Stimulated activated CD8-positive, alpha-beta memory T cell treated with anti-CD3 and anti-CD28 coated beads, Interleukin-7, amount 100 ng/mL, for 48 hours (primary cell): ENCODE data around the gene SLC31A1.
"Not testable (repeated sequence)": the region's sequence is repeated elsewhere in the genome, so short reads cannot be mapped to it uniquely, and the experiment has no call there.

ENCODE experiments used
- DNase-seq, 2 donors: peaks; one replicate each; pipeline ENCODE4 v3.0.0-alpha.2; 2020; ENCODE audit warnings: low read depth in 1 of 2; ENCODE audit errors: extremely low read depth in 1 of 2

SLC31A1 gene

GRCh38 chr9:113258282-113258681, 36.9 kb downstream of the SLC31A1 start:
- DNase-seq: no peak

DNA sequence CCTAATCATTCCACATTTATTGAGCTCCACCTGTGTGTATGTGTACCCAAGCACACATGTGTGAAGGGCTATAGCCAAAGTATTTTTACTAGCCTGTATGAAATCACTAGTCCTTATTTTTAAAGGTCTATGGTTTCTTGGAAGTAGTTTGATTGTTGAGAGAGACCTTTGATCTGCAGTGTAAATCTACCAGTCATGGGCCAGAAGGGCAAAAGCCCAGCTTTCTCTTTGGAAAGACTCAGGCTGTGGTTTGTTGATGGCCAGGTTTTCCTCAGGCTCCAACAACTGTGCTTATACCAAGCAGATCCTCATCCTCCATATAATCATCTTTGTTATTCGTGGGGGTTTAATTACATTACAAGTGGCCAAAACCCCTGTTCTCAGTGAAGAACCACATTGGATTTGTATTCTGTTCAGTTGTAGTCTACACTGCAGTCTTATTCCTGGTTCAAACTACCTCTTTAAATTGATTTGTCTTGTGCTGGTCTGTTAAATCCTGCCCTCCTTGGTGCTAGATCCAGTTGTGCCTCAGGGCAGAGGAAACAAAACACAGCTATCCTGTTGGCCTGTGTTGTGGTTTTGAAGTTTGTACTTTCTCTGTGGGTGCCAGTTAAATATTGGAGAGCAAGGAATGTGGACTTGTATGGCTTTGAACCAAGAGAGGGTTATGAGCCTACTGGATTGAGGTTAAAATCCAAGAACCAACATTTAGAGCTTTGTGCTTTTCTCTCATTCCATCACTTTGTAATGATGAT, 40.8 kb downstream of the SLC31A1 start:
- DNase-seq: no peak

DNA sequence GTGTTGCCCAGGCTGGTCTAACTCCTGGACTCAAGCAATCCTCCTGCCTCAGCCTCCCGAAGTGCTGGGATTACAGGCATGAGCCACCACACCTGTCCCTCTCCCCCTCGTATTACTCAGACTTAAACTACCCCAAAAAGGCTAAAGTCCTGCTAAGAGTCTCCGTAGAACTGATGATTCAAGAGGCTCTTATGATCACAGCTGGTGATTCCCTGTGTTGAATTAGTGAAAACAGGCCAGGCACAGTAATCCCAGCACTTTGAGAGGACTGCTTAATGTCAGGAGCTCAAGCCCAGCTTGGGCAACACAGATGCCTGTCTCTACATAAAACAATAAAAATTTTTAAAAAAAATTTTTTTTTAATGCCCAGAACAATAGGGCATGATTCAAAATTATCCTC, 44.8 kb downstream of the SLC31A1 start:
- DNase-seq: no peak

DNA sequence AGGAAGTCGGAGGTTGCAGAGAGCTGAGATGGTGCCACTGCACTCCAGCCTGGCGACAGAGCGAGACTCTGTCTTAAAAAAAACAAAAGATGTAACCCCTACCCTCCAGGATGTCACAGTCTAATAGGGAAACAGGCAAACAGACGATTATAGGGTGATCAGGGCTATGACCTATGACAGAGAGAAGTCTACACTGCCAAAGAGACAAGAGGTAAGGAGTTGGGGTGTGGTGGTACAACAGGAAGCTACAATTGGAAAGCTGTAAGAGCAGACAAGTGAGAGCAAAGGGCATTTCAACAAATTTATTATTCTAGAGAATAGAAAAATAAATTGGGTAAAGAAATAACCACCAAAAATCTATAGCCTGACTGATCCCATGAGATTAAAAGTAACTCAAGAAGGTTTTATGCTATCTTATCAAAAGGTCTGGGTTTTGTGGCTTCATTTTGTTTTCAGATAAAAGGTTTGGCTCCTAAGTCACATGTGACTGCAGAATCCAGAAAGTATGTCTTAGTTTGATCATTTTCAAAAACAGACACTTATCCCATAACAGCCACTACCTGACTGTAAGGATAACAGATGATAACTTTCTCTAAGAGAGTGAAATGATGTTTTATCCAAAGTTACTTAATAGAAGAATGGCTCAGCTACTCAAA, 46.7 kb downstream of the SLC31A1 start:
- no peak for DNase-seq

DNA sequence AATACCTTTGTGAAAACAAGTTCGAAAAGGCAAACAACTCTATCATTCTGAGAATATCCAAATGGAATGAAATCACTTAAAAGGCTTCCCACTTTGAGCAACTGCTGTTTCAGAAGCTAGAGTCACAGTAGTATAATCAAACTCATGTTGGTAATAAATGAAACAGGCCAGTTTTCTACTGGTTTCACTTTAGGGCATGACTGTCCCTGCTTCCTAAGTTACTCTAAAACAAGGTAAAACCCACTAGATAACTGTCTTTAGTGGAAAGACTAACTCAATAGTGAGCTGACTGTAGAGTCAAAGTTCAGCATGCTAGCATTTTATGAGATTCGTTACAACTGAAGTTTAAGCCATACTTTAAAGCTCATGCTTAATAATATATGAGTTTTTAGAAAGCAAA, 48.0 kb downstream of the SLC31A1 start:
- no peak for DNase-seq

DNA sequence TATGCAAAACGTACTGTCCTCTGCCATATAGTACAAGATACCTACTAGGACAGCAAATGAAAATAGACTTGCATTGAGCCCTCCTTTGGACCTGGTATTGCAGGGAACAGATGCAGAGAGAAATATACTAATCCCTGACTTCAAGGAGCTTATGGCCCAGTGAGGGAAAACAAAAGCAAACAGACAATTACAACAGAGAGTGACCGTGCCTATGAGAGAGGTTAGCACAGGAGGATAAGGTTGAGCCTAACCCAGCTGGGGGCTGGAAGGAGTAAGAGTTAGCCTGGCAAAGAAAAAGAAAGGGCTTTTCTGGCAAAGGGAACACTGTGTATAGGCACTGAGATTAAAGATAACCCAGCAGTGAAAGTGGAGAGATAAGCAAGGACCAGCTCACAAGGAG, 48.5 kb downstream of the SLC31A1 start:
- DNase-seq: no peak

DNA sequence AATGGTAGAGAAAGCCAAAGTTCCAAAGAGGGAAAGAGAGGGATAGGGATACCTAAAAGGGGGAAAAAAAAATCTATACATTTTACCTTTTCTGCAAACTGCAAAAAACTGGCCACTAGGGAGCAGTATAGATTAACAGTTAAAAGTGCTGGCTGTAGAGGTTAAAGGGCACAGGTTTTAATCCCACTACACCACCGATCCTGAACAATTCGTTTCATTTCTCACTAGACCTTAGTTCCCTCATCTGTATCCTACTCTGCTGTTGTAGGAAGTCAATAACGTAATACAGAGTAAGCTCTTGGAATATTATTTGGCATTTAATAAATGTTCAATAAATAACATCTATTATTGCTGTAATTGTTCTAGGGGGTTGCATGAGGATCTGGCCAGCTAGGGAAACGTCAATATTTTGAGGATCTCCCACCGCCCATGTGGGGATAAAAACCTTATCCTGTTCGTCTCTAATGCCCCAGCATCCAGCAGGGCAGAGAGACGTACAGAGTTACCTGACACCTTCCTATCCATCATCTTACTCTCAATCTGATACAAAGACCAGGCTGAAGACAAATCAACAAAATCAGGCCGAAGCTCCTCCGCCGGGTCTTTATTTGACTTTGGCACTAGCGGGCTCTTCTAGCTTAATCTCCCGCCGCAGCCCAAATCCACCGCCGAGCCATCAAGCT, 53.3 kb downstream of the SLC31A1 start:
- no peak for DNase-seq

DNA sequence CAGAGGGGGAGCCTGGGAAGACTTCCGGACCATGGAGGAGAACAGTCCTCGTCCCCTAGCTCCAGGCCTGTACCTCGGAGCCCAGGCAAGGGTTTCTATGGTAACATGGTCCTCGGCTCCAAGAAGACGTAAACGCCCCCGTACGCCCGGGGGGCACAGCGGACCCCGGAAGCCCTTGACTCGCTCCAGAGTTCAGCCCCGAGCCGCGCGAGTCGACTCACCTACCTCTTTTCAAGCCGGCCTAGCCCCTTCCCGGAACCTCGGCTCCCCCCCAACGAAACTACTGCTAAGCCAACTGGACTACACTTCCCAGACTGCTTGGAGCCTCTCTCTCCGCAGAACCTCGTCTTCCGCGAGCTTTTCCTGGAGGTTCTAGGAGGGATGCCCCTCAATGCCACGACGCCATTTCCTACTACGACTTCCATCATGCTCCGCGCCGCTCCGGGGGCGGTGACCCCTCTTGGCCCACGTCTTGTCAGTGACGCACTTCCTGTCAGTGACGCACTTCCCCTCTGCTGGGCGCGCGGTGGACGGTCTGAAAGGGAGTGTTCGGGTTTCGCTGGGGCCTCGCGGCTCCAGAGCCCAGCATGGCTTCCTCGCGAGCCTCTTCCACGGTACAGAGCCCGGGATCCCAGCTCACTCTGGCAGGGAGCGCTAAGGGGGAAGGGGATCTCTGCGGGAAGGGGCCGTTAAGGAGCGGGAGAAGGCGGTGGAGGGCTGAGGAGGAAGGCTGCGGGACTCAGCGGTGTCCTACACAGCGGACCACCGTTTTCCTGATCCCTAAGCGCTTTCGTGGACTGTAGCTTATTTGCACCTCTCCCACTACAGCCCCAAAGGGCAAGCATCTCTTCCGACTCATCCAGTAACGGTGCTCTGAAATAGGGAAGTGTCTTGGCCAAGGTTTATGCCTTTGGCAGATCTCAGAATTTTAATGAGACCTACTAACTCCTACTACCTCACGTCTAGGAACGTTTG, 54.1 kb downstream of the SLC31A1 start, which contains the start of the genes CDC26 and PRPF4:
CDC26 (minus strand) TSS at position 416 of the 975 bp plus-strand sequence. CDS start 3,065 bp downstream, outside the sequence.
PRPF4 (plus strand) TSS at position 502 of the 975 bp plus-strand sequence; CDS start at position 588, 86 bp downstream.
- DNase-seq: peak; percentile 91 to 94

DNA sequence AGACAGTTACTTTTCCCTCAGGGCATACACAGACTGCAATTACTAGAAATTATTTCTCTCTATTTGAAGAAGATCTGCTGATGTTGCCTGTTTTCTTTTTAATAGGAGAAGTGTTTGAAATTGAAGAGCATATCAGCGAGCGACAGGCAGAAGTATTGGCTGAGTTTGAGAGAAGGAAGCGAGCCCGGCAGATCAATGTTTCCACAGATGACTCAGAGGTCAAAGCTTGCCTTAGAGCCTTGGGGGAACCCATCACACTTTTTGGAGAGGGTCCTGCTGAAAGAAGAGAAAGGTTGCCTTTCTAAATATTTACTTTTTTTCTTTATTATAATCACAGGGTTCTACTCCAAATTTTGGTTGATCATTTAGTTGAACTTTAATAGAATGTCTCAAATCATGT, 57.5 kb downstream of the SLC31A1 start:
- no peak for DNase-seq

DNA sequence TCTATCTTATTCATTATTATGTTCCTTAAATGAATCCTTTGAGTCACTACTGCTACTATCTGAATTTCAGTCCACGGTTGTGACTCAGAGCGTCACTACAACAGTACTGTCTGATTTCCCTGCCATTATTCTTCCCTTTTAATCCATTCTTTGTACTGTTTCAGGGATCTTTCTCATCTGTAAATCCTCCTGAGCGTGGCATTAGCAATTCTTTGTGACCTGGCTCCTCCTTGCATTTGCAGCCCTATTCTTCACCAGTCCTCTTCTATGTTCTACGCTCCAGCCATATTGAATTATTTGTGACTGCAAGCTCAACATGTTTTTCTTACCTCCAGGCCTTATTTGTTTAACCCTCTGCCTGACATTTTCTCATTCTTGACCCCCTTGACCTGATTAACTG, 60.0 kb downstream of the SLC31A1 start:
- no peak for DNase-seq

DNA sequence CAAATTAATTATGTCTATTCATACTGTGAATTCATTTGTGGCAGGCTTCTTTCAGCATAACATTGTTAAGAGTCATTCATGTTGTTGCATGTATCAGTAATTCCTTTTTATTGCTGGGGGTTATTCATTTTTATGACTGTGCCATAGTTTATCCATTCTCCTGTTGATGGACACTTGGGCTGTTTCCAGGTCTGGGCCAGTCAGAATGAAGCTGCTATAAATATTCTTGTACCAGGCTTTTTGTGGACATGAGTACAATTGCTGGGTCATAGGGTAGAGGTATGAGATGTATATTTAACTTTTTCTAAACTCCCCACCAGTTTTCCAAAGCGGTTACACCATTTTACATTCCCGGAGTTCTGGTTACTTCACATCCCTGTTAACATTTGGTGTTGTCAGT, 67.7 kb downstream of the SLC31A1 start:
- DNase-seq: no peak

DNA sequence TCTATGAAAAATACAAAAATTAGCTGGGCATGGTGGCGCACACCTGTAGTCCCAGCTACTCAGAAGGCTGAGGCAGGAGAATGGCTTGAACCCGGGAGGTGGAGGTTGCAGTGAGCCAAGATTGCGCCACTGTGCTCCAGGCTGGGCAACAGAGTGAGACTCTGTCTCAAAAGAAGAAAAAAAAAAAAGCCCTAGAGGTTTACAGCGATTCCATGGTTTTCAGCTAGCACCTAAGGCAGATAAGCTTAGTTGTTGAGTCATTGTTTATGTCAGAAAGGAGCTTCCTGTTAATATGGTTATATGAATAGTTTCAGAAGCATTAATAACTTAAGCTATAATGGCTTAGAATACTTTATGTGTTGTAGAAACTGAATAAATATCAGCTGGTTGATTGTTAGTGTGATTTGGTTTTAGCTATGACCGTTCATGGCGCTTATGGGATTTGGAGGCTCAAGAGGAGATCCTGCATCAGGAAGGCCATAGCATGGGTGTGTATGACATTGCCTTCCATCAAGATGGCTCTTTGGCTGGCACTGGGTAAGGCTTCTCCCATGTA, 68.8 kb downstream of the SLC31A1 start:
- no peak for DNase-seq

DNA sequence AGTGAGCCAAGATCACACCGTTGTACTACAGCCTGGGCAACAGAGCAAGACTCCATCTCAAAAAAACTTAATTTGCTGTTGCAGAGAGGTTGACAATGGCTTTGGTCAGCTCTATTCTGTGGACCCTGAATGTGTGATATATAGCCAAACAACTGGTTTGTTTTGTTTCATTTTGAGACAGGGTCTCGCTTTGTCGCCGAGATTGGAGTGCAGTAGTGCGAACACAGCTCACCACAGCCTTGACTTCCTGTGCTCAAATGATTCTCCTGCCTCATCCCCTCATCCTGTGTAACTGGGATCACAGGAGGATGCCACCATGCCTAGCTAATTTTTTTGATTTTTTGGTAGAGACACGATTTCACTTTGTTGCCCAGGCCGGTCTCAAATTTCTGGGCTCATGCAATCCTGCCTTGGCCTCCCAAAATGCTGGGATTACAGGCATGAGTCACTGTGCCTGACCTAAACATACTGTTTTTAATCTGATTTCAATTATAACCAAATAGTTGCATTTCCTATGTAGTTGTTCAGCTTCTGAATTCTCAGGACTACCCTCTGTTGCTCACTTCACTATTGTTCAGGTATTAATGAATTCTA, 72.0 kb downstream of the SLC31A1 start:
- DNase-seq: no peak

- not testable (repeated sequence) for DNase-seq
Measured at GRCh38 chr9:113296247-113296646, 74.9 kb downstream of the SLC31A1 start.

DNA sequence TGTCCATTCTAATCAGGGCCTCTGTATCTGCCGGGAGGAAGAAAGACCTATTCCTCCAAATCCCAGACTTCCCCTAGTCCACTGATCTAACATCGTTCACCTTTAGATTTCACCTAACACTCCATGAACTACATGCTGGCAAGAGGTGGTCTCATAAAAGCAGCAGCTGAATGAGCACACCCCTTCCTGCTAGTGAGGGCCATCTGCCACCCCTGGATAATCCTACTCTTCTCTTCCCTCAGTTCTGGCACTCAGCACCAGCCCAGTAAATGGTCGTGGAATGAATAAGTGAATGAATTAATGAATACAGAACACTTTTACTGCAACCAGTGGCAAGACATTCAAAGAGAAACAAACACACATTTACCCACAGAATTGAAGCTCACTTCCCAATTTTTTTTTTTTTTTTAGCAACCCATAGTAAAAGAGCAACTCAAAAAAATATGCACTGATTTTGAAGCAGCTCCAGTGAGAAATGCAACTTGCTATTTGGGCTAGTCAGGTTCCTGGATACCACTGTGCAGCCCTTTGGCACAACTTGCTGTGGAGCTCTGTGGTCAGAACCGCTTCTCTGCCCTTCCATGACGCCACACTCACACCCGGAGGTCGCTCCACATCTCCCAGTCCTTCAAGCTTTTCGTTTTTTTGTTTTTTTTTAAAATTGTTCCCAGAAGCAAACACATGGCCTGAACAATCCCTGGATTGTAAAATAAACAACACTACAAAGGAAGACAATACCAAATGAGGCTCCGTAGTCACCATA, 75.6 kb downstream of the SLC31A1 start:
- no peak for DNase-seq

- DNase-seq: no peak
Measured at GRCh38 chr9:113298311-113298710, 77.0 kb downstream of the SLC31A1 start.

GRCh38 chr9:113298924-113299770, 77.8 kb downstream of the SLC31A1 start:
- no peak for DNase-seq

DNA sequence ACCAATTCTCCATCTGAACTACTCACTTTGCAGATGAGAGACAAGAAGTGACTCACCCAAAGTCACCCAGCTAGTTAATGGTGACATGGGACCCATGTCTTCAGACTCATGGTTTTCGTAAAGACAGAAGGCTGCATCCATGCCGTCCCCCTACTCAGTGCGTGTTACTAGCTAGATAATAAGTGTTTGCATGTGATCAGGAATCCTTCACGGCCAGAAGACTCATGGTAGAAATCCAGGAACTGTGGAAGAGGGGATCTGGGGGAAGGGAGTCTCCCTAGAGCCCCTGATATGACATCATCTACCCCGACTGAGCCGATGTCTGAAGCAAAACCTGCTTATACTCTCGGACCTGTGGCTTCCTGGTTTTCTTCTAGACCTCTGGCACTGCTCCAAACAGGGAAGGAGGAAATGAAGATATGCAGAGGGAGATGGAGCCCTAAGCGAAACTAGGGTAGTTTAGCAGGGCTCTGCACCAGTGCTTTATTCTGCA, 78.5 kb downstream of the SLC31A1 start:
- no peak for DNase-seq
